NCI-H446 treated with DMSO at 0.1 percent for 48 hours (cell line): ENCODE data around the gene C20orf202.

Source experiments
- DNase-seq: peaks from one replicate; lab custom pipeline; 2025; lab: John Stamatoyannopoulos, UW

Gene C20orf202

DNA sequence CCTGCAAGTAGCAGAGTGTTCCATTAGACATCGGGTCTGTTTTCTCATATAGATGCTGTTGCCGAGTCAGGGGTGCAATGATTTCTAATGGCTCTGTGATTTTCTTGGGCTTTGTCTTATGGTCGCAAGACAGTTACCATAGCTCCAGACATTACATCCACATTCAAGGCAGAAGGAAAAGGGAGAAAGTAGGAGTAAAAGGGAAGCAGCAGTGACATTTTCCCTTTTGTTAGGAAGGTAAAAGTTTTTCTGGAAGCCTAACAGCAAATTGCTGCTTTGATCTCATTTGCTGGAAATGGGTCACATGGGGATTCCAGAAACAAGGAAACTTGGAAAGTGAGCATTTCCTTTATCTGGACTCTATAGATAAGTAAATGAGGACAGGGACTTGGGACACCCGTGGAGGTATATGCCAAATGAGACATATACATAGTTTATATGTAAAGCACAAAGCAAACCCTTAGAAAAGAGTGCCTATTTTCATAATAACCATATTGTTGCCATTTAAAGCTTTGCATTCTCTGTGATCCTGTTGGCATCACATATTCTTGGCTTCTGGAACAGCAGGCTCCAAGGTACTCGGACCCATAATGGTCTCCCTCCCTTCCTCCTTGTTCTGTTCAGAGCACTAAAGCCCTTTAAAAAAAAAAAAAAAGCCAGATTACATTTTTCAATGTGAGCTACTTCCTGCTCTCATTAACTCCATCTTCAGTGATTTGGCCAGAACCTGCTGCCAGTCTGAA lies at the start of gene C20orf202:
Gene C20orf202 (plus strand): TSS at position 693 of the 743 bp plus-strand sequence. CDS start 132 bp downstream, outside the sequence.
- no peak for DNase-seq

DNA sequence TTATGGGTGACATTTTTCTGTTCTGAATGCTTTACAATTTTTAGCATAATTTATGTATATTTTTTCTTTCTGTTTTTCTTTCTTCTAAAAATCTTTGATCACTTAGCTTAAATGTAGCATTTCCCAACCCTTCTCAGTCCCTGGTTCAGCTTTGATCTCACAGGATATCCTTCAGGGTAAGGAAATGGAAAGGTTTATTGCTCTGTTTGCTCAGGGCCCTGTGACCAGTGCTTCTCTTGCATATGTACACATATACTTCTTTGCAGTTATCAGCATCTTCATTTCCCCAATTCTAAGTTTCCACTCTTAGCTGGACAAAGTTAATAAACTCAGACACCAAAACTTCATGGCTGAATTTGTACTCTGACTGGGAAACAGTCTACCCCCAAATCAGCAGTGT lies 49.0 kb upstream of the C20orf202 start:
- no peak for DNase-seq

DNA sequence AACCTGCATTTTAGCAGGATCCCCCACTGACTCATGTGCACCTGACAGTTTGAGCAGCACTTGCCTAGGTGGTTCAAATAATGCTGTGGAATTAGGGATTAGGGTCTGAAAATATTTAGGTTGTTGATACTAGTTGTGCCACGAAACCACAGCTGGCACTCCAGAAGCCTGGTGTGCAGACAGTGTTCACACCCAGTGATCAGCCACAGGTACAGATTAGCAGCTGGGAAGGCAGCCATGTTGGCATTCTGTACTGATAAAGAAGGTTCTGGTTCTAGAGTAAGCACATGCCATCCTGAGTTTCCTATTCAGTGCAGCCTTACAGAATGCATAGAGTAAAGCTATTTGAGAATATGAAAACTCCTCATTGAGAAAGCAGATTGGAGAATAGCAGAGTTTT lies 48.6 kb upstream of the C20orf202 start:
- no peak for DNase-seq

DNA sequence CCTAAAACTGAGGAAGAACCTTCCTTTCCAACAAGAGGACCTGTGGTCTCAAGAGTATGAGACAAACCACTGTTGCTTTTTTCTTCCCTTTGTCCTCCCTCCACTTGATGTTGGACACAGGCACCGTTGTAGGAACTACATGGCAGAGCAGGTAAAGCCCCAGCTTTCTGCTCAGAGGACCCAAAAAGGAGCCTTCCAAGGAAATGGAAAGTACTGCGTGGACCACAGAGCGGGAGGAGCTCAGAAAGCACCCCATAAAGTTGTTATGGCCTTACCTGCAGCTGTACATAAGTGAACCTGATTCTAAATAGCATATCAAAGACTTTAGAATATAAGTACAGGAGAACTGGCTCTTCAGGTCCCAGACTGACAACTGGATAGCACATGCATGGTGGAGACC lies 47.9 kb upstream of the C20orf202 start:
- DNase-seq, result no peak

DNA sequence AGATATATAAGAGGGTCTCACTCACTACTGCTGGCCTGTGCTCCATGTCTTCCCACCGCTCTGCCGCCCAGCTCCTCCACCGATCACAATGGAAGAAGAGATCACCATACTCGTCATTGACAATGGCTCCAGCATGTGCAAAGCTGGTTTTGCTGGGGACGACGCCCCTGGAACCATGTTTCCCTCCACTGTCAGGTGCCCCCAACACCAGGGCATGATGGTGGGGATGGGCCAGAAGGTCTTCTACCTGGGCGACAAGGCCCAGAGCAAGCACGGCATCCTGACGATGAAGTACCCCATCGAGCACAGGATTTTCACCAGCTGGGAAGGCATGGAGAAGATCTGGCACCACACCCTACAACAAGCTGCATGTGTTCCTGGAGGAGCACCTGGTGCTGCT lies 42.8 kb upstream of the C20orf202 start:
- no peak for DNase-seq

DNA sequence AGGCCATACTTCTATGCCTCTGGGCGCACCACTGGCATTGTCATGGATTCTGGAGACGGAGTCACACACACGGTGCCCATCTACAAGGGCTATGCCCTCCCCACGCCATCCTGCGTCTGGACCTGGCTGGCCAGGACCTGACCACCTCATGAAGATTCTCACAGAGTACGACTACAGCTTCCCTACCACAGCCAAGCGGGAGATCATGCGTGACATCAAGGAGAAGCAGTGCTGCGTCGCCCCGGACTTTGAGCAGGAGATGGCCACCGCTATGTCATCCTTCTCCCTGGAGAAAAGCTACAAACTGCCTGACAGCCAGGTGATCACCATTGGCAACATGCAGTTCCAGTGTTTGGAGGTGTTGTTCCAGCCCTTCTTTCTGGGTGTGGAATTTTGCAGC lies 42.3 kb upstream of the C20orf202 start:
- no peak for DNase-seq

DNA sequence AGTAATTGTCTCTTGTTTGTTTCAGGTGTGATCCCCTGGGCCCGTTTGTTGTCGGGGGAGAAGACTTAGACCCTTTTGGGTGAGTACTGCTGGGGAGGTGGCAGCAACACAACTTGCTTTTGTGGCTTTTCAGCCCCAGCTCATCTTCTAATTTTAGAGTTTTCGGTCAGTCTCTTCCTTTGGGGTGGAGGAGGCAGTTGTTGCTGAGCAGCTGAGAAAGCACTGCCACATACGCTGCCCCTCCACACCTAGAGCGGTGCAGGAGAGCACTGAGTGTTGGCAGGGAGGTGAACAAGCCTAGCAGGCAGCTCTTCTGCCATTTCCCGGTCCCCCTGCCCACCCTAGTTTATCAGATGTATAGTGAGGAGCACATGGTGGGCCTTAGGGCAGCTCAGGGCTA lies 40.1 kb upstream of the C20orf202 start:
- DNase-seq, result no peak

DNA sequence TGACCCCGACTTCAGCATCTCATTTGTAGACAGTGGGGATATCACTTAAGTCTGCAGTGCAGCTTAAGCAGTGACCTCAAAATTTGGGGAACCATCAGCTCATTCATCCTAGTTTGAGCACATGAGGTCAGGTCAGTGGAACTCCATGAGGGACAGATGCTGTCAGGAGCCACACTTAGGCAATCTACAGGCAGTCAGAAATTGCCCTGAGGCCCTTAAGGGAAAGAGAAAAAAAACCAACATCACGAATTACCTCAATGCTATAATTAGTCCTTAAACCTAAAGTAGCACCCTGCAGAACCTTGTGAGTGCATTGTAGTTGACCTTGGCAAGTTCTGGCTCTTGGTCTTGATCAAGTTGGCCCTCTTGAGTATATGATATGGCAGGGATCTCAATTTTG lies 39.6 kb upstream of the C20orf202 start:
- DNase-seq, result no peak

DNA sequence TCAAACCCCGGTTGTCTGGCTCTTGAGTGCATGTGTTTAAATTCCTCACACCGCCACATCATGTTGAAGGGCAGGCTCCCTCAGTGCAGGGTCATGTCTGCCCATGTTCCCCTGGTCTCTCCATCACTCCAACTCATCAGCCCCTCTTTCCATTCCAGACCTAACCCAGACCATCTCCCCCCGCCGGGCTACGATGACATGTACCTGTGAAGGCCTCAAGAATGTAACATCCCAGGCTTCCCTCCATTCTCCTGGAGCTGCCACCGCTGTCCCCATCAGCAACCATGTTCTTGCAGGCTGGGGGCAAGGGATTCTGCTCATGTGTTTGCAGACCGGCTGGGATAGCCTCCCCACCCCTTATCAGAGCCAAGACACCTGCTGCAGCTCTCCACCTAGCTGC lies 38.4 kb upstream of the C20orf202 start:
- DNase-seq, result no peak

DNA sequence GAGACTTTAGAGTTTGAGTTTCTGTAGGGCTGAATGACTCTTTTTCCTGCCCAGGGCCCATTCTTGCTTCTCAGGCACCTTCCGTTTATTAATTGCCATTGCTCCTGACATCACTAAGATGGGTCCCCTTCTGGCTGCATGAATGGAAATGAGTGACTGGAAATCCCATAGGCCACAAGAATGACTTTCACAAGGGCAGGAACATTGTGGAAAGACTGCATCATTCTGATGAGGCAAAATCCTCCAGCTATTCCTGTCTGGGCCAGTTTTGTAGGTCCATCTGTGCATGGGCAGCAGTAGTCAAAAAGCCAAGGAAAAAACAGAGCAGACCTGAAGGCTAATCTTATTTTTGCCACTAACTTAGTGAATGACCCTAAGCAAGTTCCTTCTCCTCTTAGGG lies 37.7 kb upstream of the C20orf202 start:
- DNase-seq, result no peak

DNA sequence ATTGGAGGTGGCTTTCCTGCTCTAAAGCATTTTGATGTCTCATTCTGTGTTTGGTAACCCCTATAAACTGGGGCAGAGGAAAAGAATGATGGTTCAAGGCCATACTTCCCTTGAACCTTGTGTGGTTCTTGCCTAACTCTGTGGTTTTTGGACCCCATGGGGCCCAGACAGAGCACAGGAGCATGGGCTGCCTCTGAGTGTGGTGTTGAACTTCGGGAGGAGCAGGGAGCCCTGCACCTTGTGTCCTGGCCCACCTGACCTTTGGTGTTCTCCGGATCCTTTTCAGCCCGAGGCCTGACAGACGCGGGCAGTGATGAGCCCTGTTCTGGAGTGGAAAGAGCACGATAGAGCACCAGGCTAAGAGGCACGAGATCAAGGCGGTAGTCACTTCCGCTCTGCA lies 37.3 kb upstream of the C20orf202 start:
- DNase-seq, result no peak

DNA sequence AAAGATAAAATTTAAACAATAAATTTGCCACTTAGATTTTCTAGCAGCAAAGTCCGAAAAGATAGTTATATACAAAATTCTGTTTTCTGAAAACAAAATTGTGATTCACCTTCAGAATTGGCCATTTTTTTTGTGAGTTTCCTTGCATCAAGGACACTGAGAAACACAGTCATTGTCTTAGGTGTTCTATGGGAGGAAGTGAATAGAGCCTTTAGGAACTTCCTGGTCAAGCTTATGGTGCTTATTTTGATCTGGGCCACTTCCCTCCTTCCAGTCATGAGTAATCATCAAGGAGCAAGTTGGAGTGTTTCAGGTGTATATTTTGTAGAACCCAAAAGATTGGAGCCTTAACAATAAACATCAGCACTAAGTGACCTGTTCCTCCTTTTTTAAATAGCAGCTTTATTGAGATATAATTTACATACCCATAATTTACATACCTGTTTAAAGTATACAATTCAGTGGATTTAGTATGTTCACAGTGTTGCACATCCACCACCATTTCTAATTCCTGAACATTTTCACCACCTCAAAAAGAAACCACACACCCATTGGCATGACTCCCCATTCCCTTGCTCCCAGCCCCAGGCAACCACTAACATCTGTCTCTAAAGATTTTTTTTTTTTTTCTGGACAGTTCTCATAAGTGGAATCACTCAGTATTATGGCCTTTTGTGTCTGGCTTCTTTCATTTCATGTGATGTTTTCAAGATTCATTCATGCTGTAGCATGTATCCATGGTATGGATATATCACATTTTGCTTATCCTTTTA lies 36.1 kb upstream of the C20orf202 start:
- no peak for DNase-seq

DNA sequence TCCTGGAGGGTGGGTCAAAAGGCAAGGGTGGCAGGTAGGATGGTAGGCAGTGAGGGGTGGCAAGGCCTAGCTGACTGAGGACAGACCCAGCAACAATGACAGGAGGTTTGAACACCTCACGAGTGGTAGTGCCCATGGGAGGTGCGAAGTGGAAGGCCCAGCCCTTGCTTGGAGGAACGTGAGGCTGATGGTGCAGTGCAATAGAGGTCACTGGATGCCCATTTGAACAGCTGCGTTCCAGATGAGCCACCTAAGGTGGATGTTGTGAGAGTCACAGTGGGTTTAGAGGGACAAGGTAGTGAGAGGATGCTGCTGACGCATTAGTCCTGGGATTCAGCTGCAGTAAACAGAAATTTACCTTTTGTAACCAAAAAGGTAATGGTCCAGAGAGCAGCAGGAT lies 34.0 kb upstream of the C20orf202 start:
- DNase-seq, result no peak

DNA sequence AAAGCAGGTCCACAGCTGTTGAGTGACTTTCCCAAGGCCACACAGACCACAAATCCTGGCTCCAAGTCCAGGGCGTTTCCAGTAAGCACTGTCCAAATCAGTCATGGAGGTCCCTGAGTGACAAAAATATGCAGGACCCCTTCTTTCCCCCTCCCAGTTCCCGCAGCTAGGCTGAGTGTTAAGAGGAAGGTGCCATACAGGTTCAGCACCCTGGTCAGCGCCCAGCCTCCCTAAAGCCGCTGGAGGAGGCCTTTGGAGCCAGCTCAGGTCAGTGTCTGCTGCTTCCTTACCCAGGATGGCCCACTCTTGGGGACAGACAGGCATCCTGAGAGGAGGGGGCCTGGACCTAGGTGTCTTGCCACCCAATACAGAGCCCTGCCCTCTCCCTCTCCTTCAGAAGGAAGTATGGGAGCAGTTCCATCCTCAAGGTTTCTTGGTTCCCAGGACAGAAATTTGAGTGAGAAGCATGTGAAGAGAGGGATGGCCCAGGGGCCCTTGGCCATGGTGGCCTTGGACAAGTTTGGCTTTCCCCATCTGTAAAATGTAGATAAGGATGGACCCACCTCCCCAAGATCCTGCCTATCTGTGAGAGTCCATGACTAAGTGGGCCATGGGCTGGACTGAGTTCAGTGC lies 31.7 kb upstream of the C20orf202 start:
- no peak for DNase-seq

DNA sequence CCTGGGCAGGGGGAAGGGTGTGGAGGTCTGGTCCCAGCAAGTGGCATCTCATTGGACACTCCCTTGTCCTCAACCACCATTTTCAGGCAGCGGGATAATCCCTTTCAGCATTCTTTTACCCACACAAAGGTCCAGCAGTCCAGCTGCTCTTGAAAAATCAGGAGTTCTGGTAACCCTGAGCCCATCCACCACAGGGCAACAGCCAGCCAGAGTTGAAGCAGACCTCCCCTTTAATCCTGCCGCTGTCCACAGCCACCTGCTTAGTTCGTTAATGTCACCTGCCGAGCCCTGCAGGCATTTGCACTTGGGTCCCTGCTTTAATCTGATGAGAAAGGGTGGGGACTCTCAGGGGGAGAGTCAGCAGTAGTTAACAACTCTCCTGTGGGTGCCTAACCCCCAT lies 29.6 kb upstream of the C20orf202 start:
- DNase-seq, result no peak

DNA sequence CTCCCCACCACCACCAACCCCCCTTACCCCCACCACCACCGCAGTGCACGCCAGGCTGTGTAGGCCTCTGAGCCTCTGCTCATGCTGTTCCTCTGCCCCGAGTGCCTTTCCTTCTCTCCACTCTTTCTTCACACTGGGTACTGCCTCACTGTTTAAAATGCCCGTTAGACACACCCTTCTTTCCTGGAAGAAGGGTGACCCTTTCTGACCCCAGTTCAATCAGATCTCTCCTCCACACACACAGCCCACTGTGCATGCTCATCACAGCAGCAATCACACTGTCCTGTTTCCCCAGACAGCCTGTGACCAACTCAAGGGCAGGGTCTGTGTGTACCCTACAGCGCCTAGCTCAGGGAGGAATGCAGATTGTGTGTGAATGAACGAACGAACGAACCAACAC lies 28.5 kb upstream of the C20orf202 start:
- DNase-seq, result no peak

DNA sequence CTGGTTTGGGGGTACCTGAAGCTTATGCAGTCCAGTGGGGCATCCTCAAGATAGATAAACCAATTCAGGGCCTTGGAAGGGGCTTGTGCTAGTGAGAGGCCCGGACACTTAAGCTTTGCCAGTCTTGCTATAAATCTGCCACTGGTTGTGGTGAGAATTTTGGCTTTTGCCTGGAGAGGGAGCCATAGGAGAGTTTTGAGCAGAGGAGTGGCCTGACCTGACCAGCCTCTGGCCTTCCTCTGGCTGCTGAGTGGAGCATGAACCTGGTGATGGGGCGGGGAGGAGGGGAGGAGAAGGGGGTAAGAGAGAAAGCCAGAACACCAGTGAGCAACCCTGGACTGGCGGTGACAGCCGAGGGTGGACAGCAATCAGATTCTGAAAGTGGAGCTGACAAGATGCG lies 25.6 kb upstream of the C20orf202 start:
- no peak for DNase-seq

DNA sequence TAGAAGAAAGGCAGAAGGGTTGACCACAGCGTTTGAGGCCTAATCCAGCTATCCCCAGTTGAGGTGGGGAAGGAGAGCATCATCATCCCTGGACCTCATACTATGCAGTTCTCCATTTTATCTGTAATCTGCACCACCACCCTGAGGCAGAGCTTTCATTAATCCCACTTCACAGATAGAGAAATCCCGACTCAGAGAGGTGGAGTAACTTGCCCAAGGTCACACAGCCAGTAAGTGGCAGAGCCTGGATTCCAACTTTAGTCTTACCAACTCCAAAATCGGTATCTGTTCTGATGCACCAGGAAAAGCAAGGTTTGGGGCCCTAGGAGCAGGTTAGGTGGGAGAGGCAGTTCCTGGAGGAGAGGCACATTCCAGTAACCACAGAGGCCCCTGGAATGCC lies 25.2 kb upstream of the C20orf202 start:
- DNase-seq, result no peak

DNA sequence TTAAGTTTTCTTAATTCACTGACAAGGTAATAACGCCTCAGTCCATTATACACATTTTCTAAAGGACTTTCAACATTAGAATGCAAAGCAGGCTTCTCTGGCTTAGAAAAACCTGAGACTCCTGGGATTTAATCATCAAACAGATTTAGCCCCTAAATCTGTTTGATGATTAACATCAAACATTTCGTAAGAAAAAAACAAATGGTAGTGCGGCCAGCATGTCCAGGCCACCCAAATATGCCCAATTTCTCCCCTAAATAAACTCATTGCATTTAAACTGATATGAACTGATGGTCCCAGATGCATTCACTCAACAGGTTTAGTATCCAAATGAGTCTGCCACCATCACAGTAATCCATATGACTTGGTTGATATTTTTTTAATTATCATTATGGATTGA lies 24.6 kb upstream of the C20orf202 start:
- DNase-seq, result no peak

DNA sequence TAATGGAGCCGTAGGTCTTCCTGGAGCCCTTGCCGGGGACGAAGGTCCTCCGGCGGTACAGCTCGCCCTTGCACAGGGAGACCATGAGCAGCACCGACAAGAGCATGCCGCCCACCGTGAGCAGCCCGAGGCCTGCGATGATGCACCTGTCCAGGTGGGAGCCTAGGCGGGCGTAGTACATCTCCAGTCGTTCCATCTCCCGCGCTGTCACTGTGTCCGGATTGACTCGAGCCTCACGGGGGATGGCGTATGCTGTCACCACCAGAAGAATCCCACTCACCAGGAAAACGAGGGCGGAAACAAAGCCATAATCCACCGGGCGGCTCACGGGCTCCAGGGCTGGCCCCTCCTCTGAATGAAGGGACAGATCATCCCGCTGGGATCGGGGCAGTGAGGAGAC lies 22.3 kb upstream of the C20orf202 start:
- no peak for DNase-seq

DNA sequence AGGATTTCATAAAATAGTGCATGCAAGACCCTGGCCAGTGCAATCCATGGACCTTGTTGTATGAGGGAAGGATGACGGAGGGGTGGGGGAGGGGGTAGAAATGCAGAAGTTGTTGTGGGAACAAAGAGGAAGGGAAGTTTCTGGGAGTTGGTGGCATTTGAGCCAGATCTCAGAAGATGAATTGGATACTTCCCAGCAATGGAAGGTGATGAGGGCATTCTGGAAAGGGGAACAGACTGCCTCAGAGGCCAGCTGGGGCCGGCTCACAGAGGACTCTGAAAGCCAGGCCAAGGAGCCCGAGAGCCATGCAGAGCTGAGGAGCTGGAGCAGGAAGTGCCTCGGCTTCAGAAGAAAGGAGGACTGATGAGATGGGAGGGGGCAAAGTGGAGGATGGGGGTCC lies 21.1 kb upstream of the C20orf202 start:
- DNase-seq, result no peak

DNA sequence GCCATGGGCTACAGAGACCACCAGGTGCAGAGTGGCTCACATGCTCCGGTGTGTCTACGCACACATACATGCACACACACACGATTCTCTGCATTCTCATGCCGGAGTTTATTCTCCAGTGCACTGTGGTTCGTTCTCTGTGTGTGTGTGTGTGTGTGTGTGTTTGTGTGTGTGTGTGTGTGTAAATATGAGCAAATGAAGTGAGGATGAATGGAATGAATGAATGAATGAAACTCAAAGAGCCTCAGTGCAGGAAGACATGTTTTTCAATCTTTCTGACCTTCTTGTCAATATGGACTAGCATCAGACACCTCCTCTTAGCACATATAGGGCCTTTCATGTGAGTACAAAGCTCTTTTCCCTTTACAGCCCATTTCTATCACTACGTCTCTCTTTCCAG lies 20.1 kb upstream of the C20orf202 start:
- no peak for DNase-seq

DNA sequence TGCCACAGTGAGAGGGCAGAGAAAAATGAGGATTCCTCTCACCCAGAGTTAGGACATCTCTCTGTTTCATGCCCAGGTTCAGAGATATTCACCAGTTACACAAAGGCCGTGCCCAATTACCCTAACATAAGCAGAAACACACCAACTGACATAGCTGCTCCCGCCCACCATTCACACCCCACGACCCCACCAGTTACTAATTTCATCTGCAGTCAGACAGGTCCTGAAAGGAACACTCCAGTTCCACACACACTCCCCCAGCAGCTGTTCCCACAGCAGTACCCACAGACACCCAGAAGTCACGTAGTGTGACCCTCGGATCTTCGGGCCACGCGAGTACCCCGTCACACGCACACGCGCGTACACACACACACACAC lies 19.0 kb upstream of the C20orf202 start:
- DNase-seq, result no peak
